Kidney glomerular epithelial cell (primary cell): ENCODE measurements around the gene NMU.
A peak's percentile ranks its signal among the peaks of the same experiment; 100 is the strongest.
"Not testable (repeated sequence)": the region's sequence is repeated elsewhere in the genome, so short reads cannot be mapped to it uniquely, and the experiment has no call there.

ENCODE experiments used
- DNase-seq: peaks from one replicate; lab custom pipeline; 2025; lab: John Stamatoyannopoulos, UW

Gene NMU

GRCh38 chr4:55560096-55560495 lies 76.0 kb downstream of the NMU start:
- DNase-seq = no peak

GRCh38 chr4:55554453-55555030 lies 81.6 kb downstream of the NMU start:
- no peak for DNase-seq

- peak; percentile 40 for DNase-seq
These were observed 82.5 kb downstream of the NMU start for GRCh38 chr4:55553441-55554201.

DNA sequence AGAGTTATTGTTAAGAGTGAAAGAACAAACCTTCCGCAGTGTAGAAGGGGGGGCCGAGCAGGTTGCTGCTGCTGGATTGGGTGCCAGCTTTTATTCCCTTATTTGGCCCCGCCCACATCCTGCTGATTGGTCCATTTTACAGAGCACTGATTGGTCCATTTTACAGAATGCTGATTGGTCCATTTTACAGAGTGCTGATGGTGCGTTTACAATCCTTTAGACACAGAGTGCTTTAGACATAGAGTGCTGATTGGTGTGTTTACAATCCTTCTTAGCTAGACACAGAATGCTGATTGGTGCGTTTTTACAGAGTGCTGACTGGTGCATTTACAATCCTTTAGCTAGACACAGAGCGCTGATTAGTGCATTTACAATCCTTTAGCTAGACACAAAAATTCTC lies 84.1 kb downstream of the NMU start:
- not testable (repeated sequence) for DNase-seq

- DNase-seq = peak; percentile 76
These were observed 86.2 kb downstream of the NMU start for GRCh38 chr4:55549888-55550287.

DNA sequence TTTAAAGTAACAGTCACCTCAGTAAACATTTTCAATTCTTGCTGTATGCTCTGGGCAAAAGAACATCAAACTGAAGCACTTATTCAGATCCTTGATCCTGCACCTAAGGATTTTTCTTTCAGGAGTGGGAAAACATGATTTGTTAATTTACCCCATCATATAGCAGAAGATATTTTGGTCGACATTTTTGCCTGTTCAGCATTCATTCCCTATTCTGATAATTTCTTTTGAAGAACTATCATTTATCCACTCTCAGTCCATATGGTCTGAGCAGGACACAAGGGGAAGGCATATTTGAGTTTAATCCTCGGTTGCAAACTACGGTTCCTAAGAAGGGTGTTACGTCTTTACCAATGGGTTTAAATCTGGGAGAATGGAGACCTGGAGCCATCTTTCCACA lies 88.2 kb downstream of the NMU start:
- no peak for DNase-seq

DNA sequence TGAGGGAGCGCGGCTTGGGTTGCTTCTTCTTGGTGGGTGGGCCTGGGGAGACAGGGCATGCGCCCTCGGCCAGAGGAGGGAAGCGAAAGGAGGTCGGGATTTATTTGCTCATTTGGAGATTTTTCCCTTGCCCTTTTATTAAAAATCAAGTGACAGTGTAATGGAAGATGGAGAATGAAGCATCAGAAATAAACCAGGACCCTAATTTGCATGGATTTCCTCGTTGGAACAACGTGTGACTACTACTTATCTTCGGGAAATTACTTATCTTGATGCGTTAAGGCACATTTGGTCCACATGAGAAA lies 88.7 kb downstream of the NMU start:
- DNase-seq = peak; percentile 44

DNA sequence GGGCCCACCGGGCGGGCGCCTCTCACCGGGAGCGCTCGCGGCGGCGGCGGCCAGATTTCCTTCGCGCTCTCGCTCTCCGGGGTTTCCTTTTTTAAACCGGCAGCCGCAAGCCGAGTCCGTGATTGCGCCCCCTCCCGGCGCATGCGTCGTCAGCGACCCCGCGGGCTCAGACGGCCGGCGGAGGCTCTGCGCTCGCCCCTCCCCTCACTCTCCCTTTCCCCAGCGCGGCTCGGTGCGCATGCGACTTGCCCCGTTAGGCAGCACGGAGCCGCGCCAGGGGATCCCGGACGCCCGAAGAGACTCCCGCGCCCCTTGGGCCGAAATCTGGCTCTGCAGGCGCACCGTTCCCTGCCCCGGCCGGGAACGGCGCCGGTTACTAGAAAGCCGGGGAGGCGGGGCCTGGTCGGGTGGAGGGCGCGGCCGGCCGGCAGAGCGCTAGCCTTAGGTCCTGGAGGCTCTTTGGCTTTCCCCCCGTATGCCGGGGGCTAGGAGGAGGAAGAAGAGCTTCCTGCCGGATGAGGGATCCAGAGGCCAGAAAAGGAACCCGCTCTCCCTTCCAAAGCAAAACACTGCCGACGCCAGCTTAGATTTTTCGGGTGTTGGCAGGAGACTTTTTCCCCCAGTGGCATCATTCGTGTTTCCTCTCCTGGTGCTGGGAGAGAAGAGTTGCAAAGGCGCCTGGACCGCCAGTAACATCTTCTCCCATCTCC lies 89.2 kb downstream of the NMU start, which contains the start of gene CLOCK:
CLOCK (minus strand) TSS at position 154 of the 710 bp plus-strand sequence. CDS start 64,124 bp downstream, outside the sequence.
- DNase-seq = peak; percentile 74

DNA sequence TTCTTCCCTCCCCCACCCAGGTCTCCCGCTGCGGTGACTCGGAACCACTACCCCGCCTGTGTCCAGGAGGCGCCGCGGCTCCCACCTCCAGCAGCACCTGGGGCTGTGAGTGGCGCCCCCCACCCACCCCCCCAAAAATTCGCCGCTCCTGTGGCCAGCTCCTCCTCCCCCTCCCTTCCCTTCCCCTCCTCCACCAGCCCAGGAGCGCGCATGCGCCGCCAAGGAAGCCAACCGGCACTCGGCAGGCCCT lies 89.7 kb downstream of the NMU start:
- no peak for DNase-seq

GRCh38 chr4:55545641-55546505 lies 90.2 kb downstream of the NMU start:
- DNase-seq = peak; percentile 43
